ENCODE measurements around the gene KCNC1. TPM values are rescaled to one million over a fixed set of nuclear protein-coding genes. Genes with fewer than 3 reads are reported as not detected.

Gene KCNC1
- polyA plus RNA-seq, 1 donor from 2014 or later = 8.9 TPM

GRCh38 chr11:17792161-17792560, 57.6 kb downstream of the KCNC1 start:
- Histone ChIP-seq H3K9me2 (ENCODE audit: insufficient read depth, low read length) (no peaks in the 10 kb centered on the region), H3K27ac (ENCODE audit: low read length) (no peak overlapping the region), H3K4me2 (ENCODE audit: low read length) (no peak overlapping the region), H3K79me2 (replicated peaks; ENCODE audit: insufficient read depth, low read length) (no peaks in the 10 kb centered on the region), H3K9ac (ENCODE audit: low read length) (no peak overlapping the region), H4K20me1 (ENCODE audit: insufficient read depth) (no peaks in the 10 kb centered on the region), H3K36me3 (ENCODE audit: insufficient read depth, low read length) (no peaks in the 10 kb centered on the region), H3F3A (ENCODE audit: insufficient read depth, low read length, poor library complexity, severe bottlenecking) (no peaks in the 10 kb centered on the region), H2AFZ (ENCODE audit: low read depth, low read length) (no peak overlapping the region), H3K9me3 (ENCODE audit: low read length) (no peaks in the 10 kb centered on the region), H3K27me3 (ENCODE audit: insufficient read depth, low read depth, low read length) (no peaks in the 10 kb centered on the region), H3K4me3 (ENCODE audit: low read length) (no peak overlapping the region)
- TF ChIP-seq CTCF (IDR thresholded peaks at IDR 0.05; ENCODE audit: poor library complexity, severe bottlenecking) (no peak), MXI1 (conservative IDR thresholded peaks at IDR 0.05; ENCODE audit: poor library complexity, severe bottlenecking) (no peak)

DNA sequence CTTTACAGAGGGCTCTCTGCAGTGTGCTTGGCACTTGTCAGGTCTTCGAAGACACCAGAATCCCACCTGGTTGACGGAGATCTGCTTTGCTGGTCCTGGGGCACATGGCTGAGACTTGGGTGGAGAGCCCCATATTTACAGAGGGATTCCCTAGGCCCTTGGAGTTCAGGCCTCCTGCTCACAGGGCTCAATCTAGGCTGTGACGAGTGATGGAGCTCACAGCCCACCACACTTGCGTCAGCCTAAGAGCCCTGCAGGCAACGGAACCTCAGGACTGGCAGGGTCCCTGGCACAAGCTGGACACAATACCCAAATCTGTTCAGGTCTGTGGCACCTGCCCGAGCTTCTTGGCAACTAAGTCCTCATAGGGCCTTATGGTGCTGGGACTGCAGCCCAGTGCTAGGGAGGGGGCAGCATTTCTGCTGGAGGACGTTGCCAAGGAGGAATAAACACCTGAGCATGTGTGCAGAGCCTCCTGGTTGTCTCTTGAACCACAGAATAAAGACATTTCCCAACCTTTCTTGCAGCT, 59.1 kb downstream of the KCNC1 start:
- no peak overlapping the region for H3K4me2 ChIP-seq (ENCODE audit: low read length)
- H3K9me3 ChIP-seq (ENCODE audit: low read length) = no peaks in the 10 kb centered on the region
- no peaks in the 10 kb centered on the region for H4K20me1 ChIP-seq (ENCODE audit: insufficient read depth)
- TF ChIP-seq TAF1 (IDR thresholded peaks at IDR 0.05; ENCODE audit: low read depth) = no peak
- no peak for TF ChIP-seq RAD21 (conservative IDR thresholded peaks at IDR 0.05)
- no peak for TF ChIP-seq REST (IDR thresholded peaks at IDR 0.05; ENCODE audit: borderline replicate concordance)
- TF ChIP-seq EZH2 (IDR thresholded peaks at IDR 0.05; ENCODE audit: borderline replicate concordance, insufficient read depth, low read length, poor library complexity, severe bottlenecking) = no peak
- TF ChIP-seq POLR2AphosphoS5 (IDR thresholded peaks at IDR 0.05) = no peak
- no peak for TF ChIP-seq SMC3 (conservative IDR thresholded peaks at IDR 0.05; ENCODE audit: poor library complexity)
- H3K36me3 ChIP-seq (ENCODE audit: insufficient read depth, low read length) = no peaks in the 10 kb centered on the region
- no peak overlapping the region for H3K27ac ChIP-seq (ENCODE audit: low read length)
- no peaks in the 10 kb centered on the region for H3K27me3 ChIP-seq (ENCODE audit: insufficient read depth, low read depth, low read length)
- H3K9ac ChIP-seq (ENCODE audit: low read length) = no peak overlapping the region
- no peak overlapping the region for H2AFZ ChIP-seq (ENCODE audit: low read depth, low read length)
- no peak overlapping the region for H3K4me3 ChIP-seq (ENCODE audit: low read length)
- no peaks in the 10 kb centered on the region for H3F3A ChIP-seq (ENCODE audit: insufficient read depth, low read length, poor library complexity, severe bottlenecking)
- H3K79me2 ChIP-seq (replicated peaks; ENCODE audit: insufficient read depth, low read length) = no peaks in the 10 kb centered on the region
- no peaks in the 10 kb centered on the region for H3K9me2 ChIP-seq (ENCODE audit: insufficient read depth, low read length)

GRCh38 chr11:17794981-17795380, 60.4 kb downstream of the KCNC1 start:
- no peak overlapping the region for H3K9ac ChIP-seq (ENCODE audit: low read length)
- H3K27me3 ChIP-seq (ENCODE audit: insufficient read depth, low read depth, low read length) = no peaks in the 10 kb centered on the region
- no peaks in the 10 kb centered on the region for H4K20me1 ChIP-seq (ENCODE audit: insufficient read depth)
- no peak overlapping the region for H3K4me2 ChIP-seq (ENCODE audit: low read length)
- TF ChIP-seq POLR2AphosphoS5 (IDR thresholded peaks at IDR 0.05) (no peak), MXI1 (conservative IDR thresholded peaks at IDR 0.05; ENCODE audit: poor library complexity, severe bottlenecking) (no peak), TAF1 (IDR thresholded peaks at IDR 0.05; ENCODE audit: low read depth) (no peak), EZH2 (IDR thresholded peaks at IDR 0.05; ENCODE audit: borderline replicate concordance, insufficient read depth, low read length, poor library complexity, severe bottlenecking) (no peak), SMC3 (conservative IDR thresholded peaks at IDR 0.05; ENCODE audit: poor library complexity) (no peak), REST (IDR thresholded peaks at IDR 0.05; ENCODE audit: borderline replicate concordance) (no peak), CTCF (IDR thresholded peaks at IDR 0.05; ENCODE audit: poor library complexity, severe bottlenecking) (no peak), RAD21 (conservative IDR thresholded peaks at IDR 0.05) (no peak), EP300 (conservative IDR thresholded peaks at IDR 0.05; ENCODE audit: poor library complexity, severe bottlenecking) (no peak)
- H3K79me2 ChIP-seq (replicated peaks; ENCODE audit: insufficient read depth, low read length) = no peaks in the 10 kb centered on the region
- no peak overlapping the region for H3K4me3 ChIP-seq (ENCODE audit: low read length)
- no peaks in the 10 kb centered on the region for H3K9me3 ChIP-seq (ENCODE audit: low read length)
- H3F3A ChIP-seq (ENCODE audit: insufficient read depth, low read length, poor library complexity, severe bottlenecking) = no peaks in the 10 kb centered on the region
- no peak overlapping the region for H3K27ac ChIP-seq (ENCODE audit: low read length)
- no peaks in the 10 kb centered on the region for H3K36me3 ChIP-seq (ENCODE audit: insufficient read depth, low read length)
- no peak overlapping the region for H2AFZ ChIP-seq (ENCODE audit: low read depth, low read length)
- H3K9me2 ChIP-seq (ENCODE audit: insufficient read depth, low read length) = no peaks in the 10 kb centered on the region
